ENCODE measurements around the gene ARHGAP22.

DNA sequence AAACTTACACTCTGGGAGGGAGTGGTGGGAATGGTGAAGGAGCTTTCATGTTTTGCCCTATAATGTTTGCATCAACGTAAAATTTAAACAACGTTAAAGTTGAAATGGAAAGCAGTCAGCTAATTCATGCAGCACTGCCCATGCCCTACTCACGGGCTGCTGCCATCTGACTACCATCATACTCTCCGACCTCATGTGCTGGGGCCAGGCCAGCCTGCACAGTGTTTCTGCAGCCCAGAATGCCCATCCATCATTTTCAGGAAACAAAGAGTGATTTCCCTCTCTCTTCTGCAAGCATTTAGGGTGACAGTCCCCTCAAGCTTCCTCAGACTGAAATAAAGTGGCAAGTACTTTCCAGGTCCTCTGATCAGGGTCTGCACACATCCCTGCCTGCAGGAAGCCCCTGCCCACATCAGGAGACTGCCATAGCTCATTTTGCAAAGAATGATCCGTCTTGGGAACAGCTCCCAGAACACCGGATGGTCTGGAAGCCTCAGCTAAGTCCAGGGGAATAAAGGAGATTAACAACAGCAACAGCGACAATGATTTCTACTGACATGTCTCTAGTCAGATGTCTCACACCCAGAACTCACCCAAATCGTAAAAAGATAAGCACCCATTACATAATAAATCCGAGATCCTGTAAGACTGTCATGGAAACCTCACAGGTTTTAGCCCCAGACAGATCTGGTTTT is 40.3 kb downstream of the ARHGAP22 start:
- TF ChIP-seq, protein P1, sequence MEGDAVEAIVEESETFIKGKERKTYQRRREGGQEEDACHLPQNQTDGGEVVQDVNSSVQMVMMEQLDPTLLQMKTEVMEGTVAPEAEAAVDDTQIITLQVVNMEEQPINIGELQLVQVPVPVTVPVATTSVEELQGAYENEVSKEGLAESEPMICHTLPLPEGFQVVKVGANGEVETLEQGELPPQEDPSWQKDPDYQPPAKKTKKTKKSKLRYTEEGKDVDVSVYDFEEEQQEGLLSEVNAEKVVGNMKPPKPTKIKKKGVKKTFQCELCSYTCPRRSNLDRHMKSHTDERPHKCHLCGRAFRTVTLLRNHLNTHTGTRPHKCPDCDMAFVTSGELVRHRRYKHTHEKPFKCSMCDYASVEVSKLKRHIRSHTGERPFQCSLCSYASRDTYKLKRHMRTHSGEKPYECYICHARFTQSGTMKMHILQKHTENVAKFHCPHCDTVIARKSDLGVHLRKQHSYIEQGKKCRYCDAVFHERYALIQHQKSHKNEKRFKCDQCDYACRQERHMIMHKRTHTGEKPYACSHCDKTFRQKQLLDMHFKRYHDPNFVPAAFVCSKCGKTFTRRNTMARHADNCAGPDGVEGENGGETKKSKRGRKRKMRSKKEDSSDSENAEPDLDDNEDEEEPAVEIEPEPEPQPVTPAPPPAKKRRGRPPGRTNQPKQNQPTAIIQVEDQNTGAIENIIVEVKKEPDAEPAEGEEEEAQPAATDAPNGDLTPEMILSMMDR (conservative IDR thresholded peaks at IDR 0.05; ENCODE audit: low read length): no peak
- TF ChIP-seq EZH2phosphoT487 (IDR thresholded peaks at IDR 0.05; ENCODE audit: borderline replicate concordance, low read depth, low read length): no peak

All from OCI-LY7 (cell line).